Endothelial cell of umbilical vein (primary cell): ENCODE measurements around the gene TEX53.

ENCODE experiments used
- CTCF ChIP-seq, 2 donors: IDR thresholded peaks; 1 replicate in 1 of 2; 2 replicates in 1 of 2; pipeline ENCODE4 v1.5.1; 2011; ENCODE audit warnings: low read length in 2 of 2, mild to moderate bottlenecking in 2 of 2, moderate library complexity in 2 of 2, control low read depth in 1 of 2, inconsistent platforms in 1 of 2, low read depth in 1 of 2; ENCODE audit not compliant: insufficient read depth in 1 of 2; ENCODE audit errors: extremely low read depth in 1 of 2
- MAX ChIP-seq: IDR thresholded peaks from 2 replicates; pipeline ENCODE4 v1.6.1; 2011; ENCODE audit not compliant: insufficient read depth, insufficient read length
- POLR2A ChIP-seq: IDR thresholded peaks from 2 replicates; pipeline ENCODE4 v1.6.1; 2012; ENCODE audit warnings: low read depth, mild to moderate bottlenecking, control low read depth, low read length
- POLR2AphosphoS5 ChIP-seq: IDR thresholded peaks from 2 replicates; pipeline ENCODE4 v1.6.1; 2012; ENCODE audit warnings: low read depth, mild to moderate bottlenecking, control low read depth, low read length, moderate library complexity; ENCODE audit not compliant: insufficient read depth

GRCh38 chr9:114680259-114681001, 22.8 kb upstream of the TEX53 start:
- TF ChIP-seq CTCF (IDR thresholded peaks at IDR 0.05; ENCODE audit: extremely low read depth in 1 of 2, insufficient read depth in 1 of 2, low read depth in 1 of 2, low read length in 2 of 2): no peak
- no peak for TF ChIP-seq POLR2A
- TF ChIP-seq MAX: no peak
- TF ChIP-seq POLR2AphosphoS5: no peak
